C4-2B (cell line): ENCODE data around the gene ATP1B2.

ENCODE experiments used
- CTCF ChIP-seq: fragments of 450-650 bp; conservative IDR thresholded peaks from 2 replicates; pipeline ENCODE4 v1.5.1; 2017; ENCODE audit warnings: mild to moderate bottlenecking
- ZFX ChIP-seq: fragments of 450-650 bp; IDR thresholded peaks from 2 replicates; pipeline ENCODE4 v1.6.1; 2017

GRCh38 chr17:7652388-7653356 is 1.9 kb downstream of the ATP1B2 start:
- TF ChIP-seq CTCF (no peak), ZFX (no peak)
